ENCODE measurements around the gene COPS6. TPM values are rescaled to one million over a fixed set of nuclear protein-coding genes. Genes with fewer than 3 reads are reported as not detected.

The COPS6 gene
- total RNA-seq, 4 donors from 2014 or later = 41.6 to 69.0 (median 50.0) TPM

- no peak for DNase-seq (ENCODE audit: low spot score)
- peak; percentile 43 for ATAC-seq (ENCODE audit: low FRiP score)
- TF ChIP-seq, protein P1, sequence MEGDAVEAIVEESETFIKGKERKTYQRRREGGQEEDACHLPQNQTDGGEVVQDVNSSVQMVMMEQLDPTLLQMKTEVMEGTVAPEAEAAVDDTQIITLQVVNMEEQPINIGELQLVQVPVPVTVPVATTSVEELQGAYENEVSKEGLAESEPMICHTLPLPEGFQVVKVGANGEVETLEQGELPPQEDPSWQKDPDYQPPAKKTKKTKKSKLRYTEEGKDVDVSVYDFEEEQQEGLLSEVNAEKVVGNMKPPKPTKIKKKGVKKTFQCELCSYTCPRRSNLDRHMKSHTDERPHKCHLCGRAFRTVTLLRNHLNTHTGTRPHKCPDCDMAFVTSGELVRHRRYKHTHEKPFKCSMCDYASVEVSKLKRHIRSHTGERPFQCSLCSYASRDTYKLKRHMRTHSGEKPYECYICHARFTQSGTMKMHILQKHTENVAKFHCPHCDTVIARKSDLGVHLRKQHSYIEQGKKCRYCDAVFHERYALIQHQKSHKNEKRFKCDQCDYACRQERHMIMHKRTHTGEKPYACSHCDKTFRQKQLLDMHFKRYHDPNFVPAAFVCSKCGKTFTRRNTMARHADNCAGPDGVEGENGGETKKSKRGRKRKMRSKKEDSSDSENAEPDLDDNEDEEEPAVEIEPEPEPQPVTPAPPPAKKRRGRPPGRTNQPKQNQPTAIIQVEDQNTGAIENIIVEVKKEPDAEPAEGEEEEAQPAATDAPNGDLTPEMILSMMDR (IDR thresholded peaks at IDR 0.05) = no peak
These were observed 1.6 kb upstream of the COPS6 start for GRCh38 chr7:100087055-100087750.

- ATAC-seq (ENCODE audit: low FRiP score) (no peak), DNase-seq (ENCODE audit: low spot score) (no peak)
- TF ChIP-seq, protein P1 (IDR thresholded peaks at IDR 0.05) = no peak
These were observed 611 bp upstream of the COPS6 start for GRCh38 chr7:100088095-100088620.

DNA sequence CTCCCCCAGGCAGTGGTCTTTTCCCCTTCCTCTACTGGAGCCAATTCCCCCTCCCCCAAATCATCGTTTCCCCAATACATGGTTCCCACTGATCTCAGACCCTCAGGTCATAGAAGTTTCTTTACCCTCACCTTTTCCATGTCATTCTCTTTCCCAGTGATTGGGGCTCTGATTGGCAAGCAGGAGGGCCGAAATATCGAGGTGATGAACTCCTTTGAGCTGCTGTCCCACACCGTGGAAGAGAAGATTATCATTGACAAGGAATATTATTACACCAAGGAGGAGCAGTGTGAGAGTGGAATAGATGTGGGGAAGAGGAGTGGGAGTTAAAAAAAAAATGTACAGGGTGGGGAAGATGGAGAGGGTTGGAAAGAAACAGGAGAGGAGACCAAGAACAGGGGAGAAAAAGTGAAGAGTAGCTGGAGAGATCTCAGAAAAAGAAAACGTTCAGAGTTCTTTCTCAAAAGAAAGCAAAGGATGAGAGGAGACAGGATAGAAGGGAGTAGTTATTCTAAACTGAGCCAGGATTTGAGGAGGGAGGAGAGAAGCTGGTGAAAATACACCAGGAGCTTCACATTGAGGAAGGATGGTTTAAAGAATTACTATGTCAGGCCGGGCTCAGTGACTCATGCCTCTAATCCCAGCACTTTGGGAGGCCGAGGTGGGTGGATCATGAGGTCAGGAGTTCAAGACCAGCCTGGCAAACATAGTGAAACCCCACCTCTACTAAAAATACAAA, 858 bp downstream of the COPS6 start:
- ATAC-seq (ENCODE audit: low FRiP score) (no peak), DNase-seq (ENCODE audit: low spot score) (no peak)
- TF ChIP-seq, protein P1 (IDR thresholded peaks at IDR 0.05) = no peak

DNA sequence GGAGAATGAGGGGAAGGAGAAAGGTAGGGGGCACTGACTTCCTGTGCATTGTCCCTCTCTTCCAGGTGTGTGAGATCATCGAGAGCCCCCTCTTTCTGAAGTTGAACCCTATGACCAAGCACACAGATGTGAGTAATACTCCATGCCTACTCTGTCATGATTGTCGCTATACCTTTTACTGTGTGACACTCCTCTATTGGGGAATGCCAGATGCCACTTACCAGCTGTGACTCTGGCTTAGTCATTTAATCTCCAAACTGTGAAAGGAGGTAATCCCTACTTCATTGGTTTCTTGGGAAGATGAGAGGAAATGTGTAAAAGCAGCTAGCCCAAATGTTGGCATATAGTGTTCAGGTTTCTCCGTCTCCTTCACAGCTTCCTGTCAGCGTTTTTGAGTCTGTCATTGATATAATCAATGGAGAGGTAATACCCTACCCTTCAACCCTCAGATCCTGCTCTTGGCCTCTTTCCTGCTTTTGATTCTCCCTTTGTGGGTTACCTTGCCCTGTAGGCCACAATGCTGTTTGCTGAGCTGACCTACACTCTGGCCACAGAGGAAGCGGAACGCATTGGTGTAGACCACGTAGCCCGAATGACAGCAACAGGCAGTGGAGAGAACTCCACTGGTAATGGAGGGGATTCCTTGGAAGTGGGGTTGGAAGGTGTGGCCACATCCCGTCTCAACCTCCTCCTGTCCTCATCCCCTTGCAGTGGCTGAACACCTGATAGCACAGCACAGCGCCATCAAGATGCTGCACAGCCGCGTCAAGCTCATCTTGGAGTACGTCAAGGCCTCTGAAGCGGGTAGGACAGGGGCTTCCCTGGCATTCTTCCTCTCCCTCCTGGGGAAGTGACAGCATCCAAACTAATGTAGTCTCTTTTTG, 2.0 kb downstream of the COPS6 start:
- ATAC-seq (ENCODE audit: low FRiP score) (no peak), DNase-seq (ENCODE audit: low spot score) (no peak)
- TF ChIP-seq, protein P1 (IDR thresholded peaks at IDR 0.05) = no peak

DNA sequence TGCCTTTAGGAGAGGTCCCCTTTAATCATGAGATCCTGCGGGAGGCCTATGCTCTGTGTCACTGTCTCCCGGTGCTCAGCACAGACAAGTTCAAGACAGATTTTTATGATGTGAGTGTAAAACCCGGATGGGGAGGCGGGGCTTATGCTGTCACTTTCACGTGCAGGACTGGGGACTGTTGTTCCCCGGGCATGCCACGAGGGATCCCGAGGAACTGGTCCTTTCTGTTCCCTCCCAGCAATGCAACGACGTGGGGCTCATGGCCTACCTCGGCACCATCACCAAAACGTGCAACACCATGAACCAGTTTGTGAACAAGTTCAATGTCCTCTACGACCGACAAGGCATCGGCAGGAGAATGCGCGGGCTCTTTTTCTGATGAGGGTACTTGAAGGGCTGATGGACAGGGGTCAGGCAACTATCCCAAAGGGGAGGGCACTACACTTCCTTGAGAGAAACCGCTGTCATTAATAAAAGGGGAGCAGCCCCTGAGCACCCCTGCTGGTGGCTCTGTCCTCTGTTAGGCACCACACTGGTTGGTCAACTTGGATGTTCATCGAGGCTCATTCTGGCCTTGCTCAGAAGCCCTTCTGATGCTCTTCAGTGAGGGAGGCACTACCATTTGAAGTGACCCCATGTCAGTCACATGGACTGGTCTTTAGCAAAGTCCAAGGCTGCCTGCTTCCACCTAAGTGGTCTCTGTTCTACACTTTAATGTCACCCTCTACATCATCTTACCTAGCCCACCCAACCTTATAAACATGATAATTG, 2.8 kb downstream of the COPS6 start:
- DNase-seq (ENCODE audit: low spot score) (no peak), ATAC-seq (ENCODE audit: low FRiP score) (no peak)
- TF ChIP-seq, protein P1 (IDR thresholded peaks at IDR 0.05) = no peak

- no peak for ATAC-seq (ENCODE audit: low FRiP score)
- TF ChIP-seq, protein P1 (IDR thresholded peaks at IDR 0.05) = no peak
- DNase-seq (ENCODE audit: low spot score) = no peak
These were observed 4.3 kb downstream of the COPS6 start for GRCh38 chr7:100093054-100093453.
